ENCODE measurements around the gene ADAMTSL1.

GRCh38 chr9:18466101-18466500, 7.9 kb upstream of the ADAMTSL1 start:
- no peak for TF ChIP-seq CTCF (IDR thresholded peaks at IDR 0.05)
- no peak for TF ChIP-seq ZFX (IDR thresholded peaks at IDR 0.05; ENCODE audit: borderline replicate concordance)

Measured in 22Rv1 (cell line).